GM23338 (cell line): Measurements from ENCODE around the gene CDH15. TPM values are rescaled to one million over a fixed set of nuclear protein-coding genes. Genes with fewer than 3 reads are reported as not detected.

Source experiments
- ATAC-seq: fragments of 200-7000 bp; cut with Tn5 transposase; 3 replicates; pipeline ENCODE4 v1.9.1; 2020
- DNase-seq: peaks from one replicate; pipeline ENCODE4 v3.0.0-alpha.2; 2015; ENCODE audit warnings: low spot score
- H2AFZ ChIP-seq: fragments of 200-600 bp; sonication (generic); 2 replicates; pipeline ENCODE4 v1.8.0; 2016; ENCODE audit warnings: antibody characterized with exemption, mild to moderate bottlenecking, moderate library complexity
- H3F3A ChIP-seq: fragments of 200-600 bp; sonication (generic); replicated peaks from 2 replicates; pipeline ENCODE4 v1.8.0; 2017; ENCODE audit warnings: antibody characterized with exemption, mixed run types, low read depth
- H3K27ac ChIP-seq: fragments of 200-600 bp; sonication (generic); 2 replicates; pipeline ENCODE4 v1.6.1; 2016; ENCODE audit warnings: low read depth
- H3K27me3 ChIP-seq: fragments of 200-600 bp; sonication (generic); 2 replicates; pipeline ENCODE4 v1.8.0; 2016; ENCODE audit warnings: mild to moderate bottlenecking, mixed run types, moderate library complexity; ENCODE audit not compliant: insufficient read depth
- H3K36me3 ChIP-seq: fragments of 200-600 bp; sonication (generic); 2 replicates; pipeline ENCODE4 v1.8.0; 2016; ENCODE audit warnings: mild to moderate bottlenecking; ENCODE audit not compliant: insufficient read depth
- H3K4me1 ChIP-seq: fragments of 200-600 bp; sonication (generic); 2 replicates; pipeline ENCODE4 v1.8.0; 2016; ENCODE audit warnings: mild to moderate bottlenecking, moderate library complexity; ENCODE audit not compliant: insufficient read depth
- H3K4me2 ChIP-seq: fragments of 200-600 bp; sonication (generic); 2 replicates; pipeline ENCODE4 v1.7.1; 2017; ENCODE audit warnings: mixed run types
- H3K4me3 ChIP-seq: fragments of 200-600 bp; sonication (generic); 2 replicates; pipeline ENCODE4 v1.6.1; 2016; ENCODE audit warnings: mixed run types
- H3K79me2 ChIP-seq: fragments of 200-600 bp; sonication (generic); replicated peaks from 2 replicates; pipeline ENCODE4 v1.8.0; 2017; ENCODE audit warnings: mild to moderate bottlenecking; ENCODE audit not compliant: insufficient read depth
- H3K9me2 ChIP-seq: fragments of 200-600 bp; sonication (generic); 2 replicates; pipeline ENCODE4 v1.8.0; 2017; ENCODE audit not compliant: insufficient read depth
- H4K20me1 ChIP-seq: fragments of 200-600 bp; sonication (generic); replicated peaks from 2 replicates; pipeline ENCODE4 v1.8.0; 2017; ENCODE audit warnings: mild to moderate bottlenecking; ENCODE audit not compliant: insufficient read depth
- H3K27ac Mint-ChIP-seq: 2 replicates; pipeline ENCODE4 v1.8.0; 2020; ENCODE audit warnings: inconsistent platforms, mild to moderate bottlenecking, moderate library complexity, mixed read lengths
- H3K27me3 Mint-ChIP-seq: 3 replicates; pipeline ENCODE4 v1.8.0; 2022; ENCODE audit warnings: low read depth, mild to moderate bottlenecking, moderate library complexity, mixed read lengths, inconsistent platforms; ENCODE audit not compliant: insufficient read depth, poor library complexity
- H3K36me3 Mint-ChIP-seq: 3 replicates; pipeline ENCODE4 v1.8.0; 2021; ENCODE audit warnings: low read depth, mild to moderate bottlenecking, inconsistent platforms, moderate library complexity, mixed read lengths
- H3K4me1 Mint-ChIP-seq: 3 replicates; pipeline ENCODE4 v1.8.0; 2020; ENCODE audit warnings: mild to moderate bottlenecking, inconsistent platforms, mixed read lengths
- H3K4me3 Mint-ChIP-seq: 3 replicates; pipeline ENCODE4 v1.8.0; 2021; ENCODE audit warnings: moderate library complexity, mild to moderate bottlenecking, inconsistent platforms, mixed read lengths
- H3K9me3 Mint-ChIP-seq: 3 replicates; pipeline ENCODE4 v1.8.0; 2020; ENCODE audit warnings: moderate library complexity, mild to moderate bottlenecking, inconsistent platforms, mixed read lengths
- CREB1 ChIP-seq: fragments of 250-450 bp; sonication (Bioruptor Pico); IDR thresholded peaks from 2 replicates; pipeline ENCODE4 v1.5.0; 2020; ENCODE audit warnings: low read depth, mild to moderate bottlenecking, moderate library complexity
- EZH2 ChIP-seq: fragments of 200-600 bp; sonication (generic); IDR thresholded peaks from one replicate; pipeline ENCODE4 v1.8.0; 2017; ENCODE audit warnings: antibody characterized with exemption, mild to moderate bottlenecking, low read depth; ENCODE audit not compliant: unreplicated experiment
- EZH2phosphoT487 ChIP-seq: fragments of 200-600 bp; sonication (generic); IDR thresholded peaks from one replicate; pipeline ENCODE4 v1.8.1; 2018; ENCODE audit warnings: antibody characterized with exemption; ENCODE audit not compliant: unreplicated experiment
- JUNB ChIP-seq: IDR thresholded peaks from one replicate; pipeline ENCODE4 v1.6.1; 2016; ENCODE audit warnings: antibody characterized with exemption; ENCODE audit not compliant: unreplicated experiment
- NANOG ChIP-seq: IDR thresholded peaks from 2 replicates; pipeline ENCODE4 v1.6.1; 2016; ENCODE audit warnings: antibody characterized with exemption, borderline replicate concordance
- STAT1 ChIP-seq: IDR thresholded peaks from one replicate; pipeline ENCODE4 v1.6.1; 2016; ENCODE audit warnings: antibody characterized with exemption; ENCODE audit not compliant: unreplicated experiment
- ZNF331 ChIP-seq: fragments of 250-450 bp; sonication (Bioruptor Pico); IDR thresholded peaks from 2 replicates; pipeline ENCODE4 v1.5.0; 2020; ENCODE audit warnings: low read depth, mild to moderate bottlenecking, moderate library complexity
- polyA plus RNA-seq: library from polyadenylated mRNA; unstranded; fragments of >200 nt; fragmentation: Nextera tagmentation; extraction: Ambion mirVana; gene quantifications from 2 replicates; pipeline ENCODE4 v1.2.1, GENCODE V29; 2016
- total RNA-seq: library from RNA; depleted of rRNA; stranded (reverse); fragments of >200 nt; shearing (Covaris generic); gene quantifications from 2 replicates; pipeline ENCODE4 v1.2.3, GENCODE V29; 2014
- TF ChIP-seq, protein P1 (sequence below): fragments of 250-450 bp; sonication (Bioruptor Pico); IDR thresholded peaks from 2 replicates; pipeline ENCODE4 v1.5.0; 2020; ENCODE audit warnings: mild to moderate bottlenecking, moderate library complexity
- TF ChIP-seq, protein P2 (sequence below), 2 experiments: fragments of 200-600 bp in 1 of 2; sonication (generic) in 1 of 2; conservative IDR thresholded peaks; 2 replicates each; pipeline versions ENCODE4 v1.5.1 to v1.6.1; 2016 to 2017; ENCODE audit warnings: antibody characterized with exemption in 2 of 2, low read depth in 2 of 2, mild to moderate bottlenecking in 2 of 2, moderate library complexity in 1 of 2
- TF ChIP-seq, protein P3 (sequence below): IDR thresholded peaks from 2 replicates; pipeline ENCODE4 v1.6.1; 2016; ENCODE audit warnings: antibody characterized with exemption
- TF ChIP-seq, protein P4 (sequence below): IDR thresholded peaks from one replicate; pipeline ENCODE4 v1.6.1; 2018; ENCODE audit warnings: antibody characterized with exemption; ENCODE audit not compliant: unreplicated experiment

The CDH15 gene
- total and polyA plus RNA-seq, 2 experiments from 2014 or later, result 0.61 to 1.0 TPM

DNA sequence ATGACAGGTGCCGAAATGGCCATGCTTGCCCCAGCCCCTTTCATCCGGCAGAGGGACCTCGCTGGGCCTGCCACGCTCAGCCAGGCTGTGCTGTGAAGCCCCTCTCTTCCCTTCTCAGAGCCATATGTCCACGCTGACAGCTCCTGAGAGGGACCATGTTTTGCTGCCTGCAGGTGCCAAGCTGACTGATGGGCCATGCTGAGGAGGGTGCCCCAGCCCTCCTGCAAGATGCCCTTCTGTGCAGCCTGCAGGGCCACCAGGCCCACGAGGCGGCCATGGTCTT is 33.1 kb upstream of the CDH15 start (continued):
- TF ChIP-seq, protein P1, sequence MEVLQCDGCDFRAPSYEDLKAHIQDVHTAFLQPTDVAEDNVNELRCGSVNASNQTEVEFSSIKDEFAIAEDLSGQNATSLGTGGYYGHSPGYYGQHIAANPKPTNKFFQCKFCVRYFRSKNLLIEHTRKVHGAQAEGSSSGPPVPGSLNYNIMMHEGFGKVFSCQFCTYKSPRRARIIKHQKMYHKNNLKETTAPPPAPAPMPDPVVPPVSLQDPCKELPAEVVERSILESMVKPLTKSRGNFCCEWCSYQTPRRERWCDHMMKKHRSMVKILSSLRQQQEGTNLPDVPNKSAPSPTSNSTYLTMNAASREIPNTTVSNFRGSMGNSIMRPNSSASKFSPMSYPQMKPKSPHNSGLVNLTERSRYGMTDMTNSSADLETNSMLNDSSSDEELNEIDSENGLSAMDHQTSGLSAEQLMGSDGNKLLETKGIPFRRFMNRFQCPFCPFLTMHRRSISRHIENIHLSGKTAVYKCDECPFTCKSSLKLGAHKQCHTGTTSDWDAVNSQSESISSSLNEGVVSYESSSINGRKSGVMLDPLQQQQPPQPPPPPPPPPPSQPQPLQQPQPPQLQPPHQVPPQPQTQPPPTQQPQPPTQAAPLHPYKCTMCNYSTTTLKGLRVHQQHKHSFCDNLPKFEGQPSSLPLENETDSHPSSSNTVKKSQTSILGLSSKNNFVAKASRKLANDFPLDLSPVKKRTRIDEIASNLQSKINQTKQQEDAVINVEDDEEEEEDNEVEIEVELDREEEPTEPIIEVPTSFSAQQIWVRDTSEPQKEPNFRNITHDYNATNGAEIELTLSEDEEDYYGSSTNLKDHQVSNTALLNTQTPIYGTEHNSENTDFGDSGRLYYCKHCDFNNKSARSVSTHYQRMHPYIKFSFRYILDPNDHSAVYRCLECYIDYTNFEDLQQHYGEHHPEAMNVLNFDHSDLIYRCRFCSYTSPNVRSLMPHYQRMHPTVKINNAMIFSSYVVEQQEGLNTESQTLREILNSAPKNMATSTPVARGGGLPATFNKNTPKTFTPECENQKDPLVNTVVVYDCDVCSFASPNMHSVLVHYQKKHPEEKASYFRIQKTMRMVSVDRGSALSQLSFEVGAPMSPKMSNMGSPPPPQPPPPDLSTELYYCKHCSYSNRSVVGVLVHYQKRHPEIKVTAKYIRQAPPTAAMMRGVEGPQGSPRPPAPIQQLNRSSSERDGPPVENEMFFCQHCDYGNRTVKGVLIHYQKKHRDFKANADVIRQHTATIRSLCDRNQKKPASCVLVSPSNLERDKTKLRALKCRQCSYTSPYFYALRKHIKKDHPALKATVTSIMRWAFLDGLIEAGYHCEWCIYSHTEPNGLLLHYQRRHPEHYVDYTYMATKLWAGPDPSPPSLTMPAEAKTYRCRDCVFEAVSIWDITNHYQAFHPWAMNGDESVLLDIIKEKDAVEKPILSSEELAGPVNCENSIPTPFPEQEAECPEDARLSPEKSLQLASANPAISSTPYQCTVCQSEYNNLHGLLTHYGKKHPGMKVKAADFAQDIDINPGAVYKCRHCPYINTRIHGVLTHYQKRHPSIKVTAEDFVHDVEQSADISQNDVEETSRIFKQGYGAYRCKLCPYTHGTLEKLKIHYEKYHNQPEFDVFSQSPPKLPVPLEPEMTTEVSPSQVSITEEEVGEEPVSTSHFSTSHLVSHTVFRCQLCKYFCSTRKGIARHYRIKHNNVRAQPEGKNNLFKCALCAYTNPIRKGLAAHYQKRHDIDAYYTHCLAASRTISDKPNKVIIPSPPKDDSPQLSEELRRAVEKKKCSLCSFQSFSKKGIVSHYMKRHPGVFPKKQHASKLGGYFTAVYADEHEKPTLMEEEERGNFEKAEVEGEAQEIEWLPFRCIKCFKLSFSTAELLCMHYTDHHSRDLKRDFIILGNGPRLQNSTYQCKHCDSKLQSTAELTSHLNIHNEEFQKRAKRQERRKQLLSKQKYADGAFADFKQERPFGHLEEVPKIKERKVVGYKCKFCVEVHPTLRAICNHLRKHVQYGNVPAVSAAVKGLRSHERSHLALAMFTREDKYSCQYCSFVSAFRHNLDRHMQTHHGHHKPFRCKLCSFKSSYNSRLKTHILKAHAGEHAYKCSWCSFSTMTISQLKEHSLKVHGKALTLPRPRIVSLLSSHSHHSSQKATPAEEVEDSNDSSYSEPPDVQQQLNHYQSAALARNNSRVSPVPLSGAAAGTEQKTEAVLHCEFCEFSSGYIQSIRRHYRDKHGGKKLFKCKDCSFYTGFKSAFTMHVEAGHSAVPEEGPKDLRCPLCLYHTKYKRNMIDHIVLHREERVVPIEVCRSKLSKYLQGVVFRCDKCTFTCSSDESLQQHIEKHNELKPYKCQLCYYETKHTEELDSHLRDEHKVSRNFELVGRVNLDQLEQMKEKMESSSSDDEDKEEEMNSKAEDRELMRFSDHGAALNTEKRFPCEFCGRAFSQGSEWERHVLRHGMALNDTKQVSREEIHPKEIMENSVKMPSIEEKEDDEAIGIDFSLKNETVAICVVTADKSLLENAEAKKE (CRISPR knock-in tag), result no peak
- TF ChIP-seq ZNF331 (no peak), NANOG (no peak)
- TF ChIP-seq, protein P2, sequence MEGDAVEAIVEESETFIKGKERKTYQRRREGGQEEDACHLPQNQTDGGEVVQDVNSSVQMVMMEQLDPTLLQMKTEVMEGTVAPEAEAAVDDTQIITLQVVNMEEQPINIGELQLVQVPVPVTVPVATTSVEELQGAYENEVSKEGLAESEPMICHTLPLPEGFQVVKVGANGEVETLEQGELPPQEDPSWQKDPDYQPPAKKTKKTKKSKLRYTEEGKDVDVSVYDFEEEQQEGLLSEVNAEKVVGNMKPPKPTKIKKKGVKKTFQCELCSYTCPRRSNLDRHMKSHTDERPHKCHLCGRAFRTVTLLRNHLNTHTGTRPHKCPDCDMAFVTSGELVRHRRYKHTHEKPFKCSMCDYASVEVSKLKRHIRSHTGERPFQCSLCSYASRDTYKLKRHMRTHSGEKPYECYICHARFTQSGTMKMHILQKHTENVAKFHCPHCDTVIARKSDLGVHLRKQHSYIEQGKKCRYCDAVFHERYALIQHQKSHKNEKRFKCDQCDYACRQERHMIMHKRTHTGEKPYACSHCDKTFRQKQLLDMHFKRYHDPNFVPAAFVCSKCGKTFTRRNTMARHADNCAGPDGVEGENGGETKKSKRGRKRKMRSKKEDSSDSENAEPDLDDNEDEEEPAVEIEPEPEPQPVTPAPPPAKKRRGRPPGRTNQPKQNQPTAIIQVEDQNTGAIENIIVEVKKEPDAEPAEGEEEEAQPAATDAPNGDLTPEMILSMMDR (conservative IDR thresholded peaks at IDR 0.05; ENCODE audit: low read depth in 2 of 2), result no peak

DNA sequence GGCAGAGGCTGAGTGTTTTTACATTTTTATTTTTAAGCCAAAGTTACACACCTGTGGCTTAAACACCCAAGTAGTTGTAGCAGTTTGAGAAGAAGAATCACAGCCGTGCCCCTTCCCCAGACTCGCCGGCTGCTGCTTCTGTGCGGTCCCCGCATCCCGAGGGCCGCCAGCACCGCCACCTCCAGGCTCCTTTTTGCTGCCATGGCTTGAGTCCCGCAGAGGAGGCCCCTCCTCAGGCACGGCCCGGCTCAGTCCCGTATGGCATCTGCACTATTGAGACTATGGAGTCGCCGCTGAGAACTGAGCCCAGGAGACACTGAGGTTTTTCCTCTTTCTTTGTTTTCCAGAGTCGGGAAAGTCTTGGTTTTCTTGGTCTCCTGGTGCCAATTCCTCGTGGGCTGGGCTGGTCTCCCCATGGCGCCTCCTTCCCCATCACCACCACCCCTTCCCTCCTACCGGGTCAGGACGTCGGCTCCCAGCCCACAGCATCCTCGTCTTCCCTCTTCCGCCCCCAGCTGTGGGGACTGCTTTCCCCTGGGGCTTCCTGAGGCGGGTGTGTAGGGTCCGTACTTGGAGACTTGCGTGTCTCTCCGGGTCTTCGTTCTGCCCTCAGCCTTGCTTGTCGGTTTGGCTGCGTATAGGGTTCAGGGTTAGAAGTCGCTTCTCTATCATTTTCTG is 32.6 kb upstream of the CDH15 start:
- Histone ChIP-seq H3K4me1 (no peaks in the 10 kb centered on the region), H3F3A (no peaks in the 10 kb centered on the region), H2AFZ (no peak overlapping the region), H3K36me3 (no peaks in the 10 kb centered on the region), H3K27ac (no peak overlapping the region), H3K9me2 (no peaks in the 10 kb centered on the region), H3K4me3 (no peak overlapping the region), H3K79me2 (no peaks in the 10 kb centered on the region), H3K4me2 (no peak overlapping the region), H4K20me1 (no peaks in the 10 kb centered on the region), H3K27me3 (no peaks in the 10 kb centered on the region)
- peaks cover 12% of the 10 kb centered on the region for H3K36me3 Mint-ChIP-seq
- ATAC-seq (peak; percentile 69), DNase-seq (no peak)
- H3K27ac Mint-ChIP-seq, result no peak overlapping the region
- no peak overlapping the region for H3K4me3 Mint-ChIP-seq
- H3K27me3 Mint-ChIP-seq, result peaks cover 7% of the 10 kb centered on the region
- no peaks in the 10 kb centered on the region for H3K9me3 Mint-ChIP-seq
- H3K4me1 Mint-ChIP-seq, result peaks cover 6% of the 10 kb centered on the region; the same call in 2 of the 3 replicates
- TF ChIP-seq EZH2 (no peak), ZNF331 (no peak), EZH2phosphoT487 (no peak), NANOG (no peak), JUNB (no peak), CREB1 (CRISPR knock-in tag) (no peak), STAT1 (no peak)
- TF ChIP-seq, protein P3, sequence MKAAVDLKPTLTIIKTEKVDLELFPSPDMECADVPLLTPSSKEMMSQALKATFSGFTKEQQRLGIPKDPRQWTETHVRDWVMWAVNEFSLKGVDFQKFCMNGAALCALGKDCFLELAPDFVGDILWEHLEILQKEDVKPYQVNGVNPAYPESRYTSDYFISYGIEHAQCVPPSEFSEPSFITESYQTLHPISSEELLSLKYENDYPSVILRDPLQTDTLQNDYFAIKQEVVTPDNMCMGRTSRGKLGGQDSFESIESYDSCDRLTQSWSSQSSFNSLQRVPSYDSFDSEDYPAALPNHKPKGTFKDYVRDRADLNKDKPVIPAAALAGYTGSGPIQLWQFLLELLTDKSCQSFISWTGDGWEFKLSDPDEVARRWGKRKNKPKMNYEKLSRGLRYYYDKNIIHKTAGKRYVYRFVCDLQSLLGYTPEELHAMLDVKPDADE, result no peak
- TF ChIP-seq, protein P4, sequence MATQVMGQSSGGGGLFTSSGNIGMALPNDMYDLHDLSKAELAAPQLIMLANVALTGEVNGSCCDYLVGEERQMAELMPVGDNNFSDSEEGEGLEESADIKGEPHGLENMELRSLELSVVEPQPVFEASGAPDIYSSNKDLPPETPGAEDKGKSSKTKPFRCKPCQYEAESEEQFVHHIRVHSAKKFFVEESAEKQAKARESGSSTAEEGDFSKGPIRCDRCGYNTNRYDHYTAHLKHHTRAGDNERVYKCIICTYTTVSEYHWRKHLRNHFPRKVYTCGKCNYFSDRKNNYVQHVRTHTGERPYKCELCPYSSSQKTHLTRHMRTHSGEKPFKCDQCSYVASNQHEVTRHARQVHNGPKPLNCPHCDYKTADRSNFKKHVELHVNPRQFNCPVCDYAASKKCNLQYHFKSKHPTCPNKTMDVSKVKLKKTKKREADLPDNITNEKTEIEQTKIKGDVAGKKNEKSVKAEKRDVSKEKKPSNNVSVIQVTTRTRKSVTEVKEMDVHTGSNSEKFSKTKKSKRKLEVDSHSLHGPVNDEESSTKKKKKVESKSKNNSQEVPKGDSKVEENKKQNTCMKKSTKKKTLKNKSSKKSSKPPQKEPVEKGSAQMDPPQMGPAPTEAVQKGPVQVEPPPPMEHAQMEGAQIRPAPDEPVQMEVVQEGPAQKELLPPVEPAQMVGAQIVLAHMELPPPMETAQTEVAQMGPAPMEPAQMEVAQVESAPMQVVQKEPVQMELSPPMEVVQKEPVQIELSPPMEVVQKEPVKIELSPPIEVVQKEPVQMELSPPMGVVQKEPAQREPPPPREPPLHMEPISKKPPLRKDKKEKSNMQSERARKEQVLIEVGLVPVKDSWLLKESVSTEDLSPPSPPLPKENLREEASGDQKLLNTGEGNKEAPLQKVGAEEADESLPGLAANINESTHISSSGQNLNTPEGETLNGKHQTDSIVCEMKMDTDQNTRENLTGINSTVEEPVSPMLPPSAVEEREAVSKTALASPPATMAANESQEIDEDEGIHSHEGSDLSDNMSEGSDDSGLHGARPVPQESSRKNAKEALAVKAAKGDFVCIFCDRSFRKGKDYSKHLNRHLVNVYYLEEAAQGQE, result no peak
